SK-N-MC (cell line): ENCODE measurements around the gene BHLHE40.
A peak's percentile ranks its signal among the peaks of the same experiment; 100 is the strongest.

ENCODE experiments used
- DNase-seq: peaks from one replicate; pipeline ENCODE4 v3.0.0-alpha.2; 2011; ENCODE audit warnings: low read depth, low spot score
- H3K27ac ChIP-seq: fragments of 200-600 bp; sonication (generic); 2 replicates; pipeline ENCODE4 v1.5.1; 2016; ENCODE audit warnings: mixed run types
- H3K36me3 ChIP-seq: fragments of 200-600 bp; sonication (generic); 2 replicates; pipeline ENCODE4 v1.6.1; 2017; ENCODE audit warnings: antibody characterized with exemption, low read length, mixed read lengths; ENCODE audit not compliant: insufficient read depth
- H3K4me3 ChIP-seq: fragments of 200-600 bp; sonication (generic); 2 replicates; pipeline ENCODE4 v1.5.1; 2016
- H3K9ac ChIP-seq: fragments of 200-600 bp; sonication (generic); 2 replicates; pipeline ENCODE4 v1.8.0; 2017; ENCODE audit warnings: mixed run types, mixed read lengths; ENCODE audit not compliant: insufficient read length
- H3K9me3 ChIP-seq: fragments of 200-600 bp; sonication (generic); 2 replicates; pipeline ENCODE4 v1.6.1; 2017; ENCODE audit warnings: low read depth, mild to moderate bottlenecking, antibody characterized with exemption, low read length, moderate library complexity, mixed read lengths
- EZH2 ChIP-seq: fragments of 200-600 bp; sonication (generic); IDR thresholded peaks from one replicate; pipeline ENCODE4 v1.6.1; 2017; ENCODE audit warnings: antibody characterized with exemption
- FOXP2 ChIP-seq: optimal IDR thresholded peaks from 2 replicates; pipeline ENCODE3; 2011; ENCODE audit warnings: mild to moderate bottlenecking, moderate library complexity; ENCODE audit not compliant: insufficient read depth; ENCODE audit errors: extremely low read length, control extremely low read depth
- POLR2AphosphoS5 ChIP-seq: IDR thresholded peaks from 2 replicates; pipeline ENCODE4 v1.6.1; 2012; ENCODE audit warnings: mild to moderate bottlenecking, low read depth, low read length, borderline replicate concordance

The BHLHE40 gene

GRCh38 chr3:4971838-4972237, 7.4 kb upstream of the BHLHE40 start:
- Histone ChIP-seq H3K4me3 (no peak overlapping the region), H3K9ac (no peak overlapping the region), H3K36me3 (no peaks in the 10 kb centered on the region), H3K27ac (no peak overlapping the region), H3K9me3 (no peaks in the 10 kb centered on the region)
- TF ChIP-seq POLR2AphosphoS5: no peak
- TF ChIP-seq EZH2: no peak
- TF ChIP-seq FOXP2: no peak
- DNase-seq: no peak

DNA sequence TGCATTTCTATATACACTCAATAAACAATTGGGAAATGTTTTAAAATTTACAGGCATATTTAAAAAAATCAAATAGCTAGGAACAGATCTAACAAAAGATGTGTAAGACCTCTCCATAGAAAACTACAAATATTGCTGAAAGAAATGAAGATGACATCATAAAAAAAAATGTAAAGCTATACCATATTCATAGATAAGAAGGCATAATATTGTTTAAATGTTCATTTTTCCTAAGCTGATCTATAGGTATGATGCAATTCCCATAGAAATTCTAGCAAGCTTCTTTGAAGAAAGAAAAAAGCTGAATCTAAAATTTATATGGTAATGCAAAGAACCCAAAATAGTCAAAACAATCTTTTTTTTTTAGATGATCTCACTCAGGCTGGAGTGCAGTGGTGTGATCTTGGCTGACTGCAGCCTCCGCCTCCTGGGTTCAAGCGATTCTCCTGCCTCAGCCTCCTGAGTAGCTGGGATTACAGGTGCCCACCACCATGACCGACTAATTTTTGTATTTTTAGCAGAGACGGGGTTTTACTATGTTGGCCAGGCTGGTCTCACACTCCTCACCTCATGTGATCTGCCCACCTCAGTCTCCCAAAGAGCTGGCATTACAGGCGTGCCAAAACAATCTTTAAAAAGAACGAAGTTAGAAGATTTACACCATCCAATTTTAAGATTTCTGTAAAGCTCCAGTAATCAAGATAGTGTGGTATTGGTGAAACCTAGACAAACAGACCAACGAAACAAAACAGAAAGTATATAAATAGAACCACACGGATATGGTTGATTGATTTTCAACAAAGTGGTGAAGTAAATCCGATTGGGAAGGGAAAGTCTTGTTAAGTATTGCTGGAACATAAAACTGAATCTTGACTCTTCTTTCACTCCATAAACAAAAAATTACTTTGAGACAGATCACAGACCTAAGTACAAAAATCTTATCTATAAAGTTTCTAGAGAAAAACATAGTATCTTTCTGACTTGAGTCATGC, 6.3 kb upstream of the BHLHE40 start:
- Histone ChIP-seq H3K4me3 (no peak overlapping the region), H3K9ac (no peak overlapping the region), H3K9me3 (no peaks in the 10 kb centered on the region), H3K27ac (no peak overlapping the region), H3K36me3 (no peaks in the 10 kb centered on the region)
- DNase-seq: no peak
- no peak for TF ChIP-seq EZH2
- TF ChIP-seq FOXP2: no peak
- no peak for TF ChIP-seq POLR2AphosphoS5

DNA sequence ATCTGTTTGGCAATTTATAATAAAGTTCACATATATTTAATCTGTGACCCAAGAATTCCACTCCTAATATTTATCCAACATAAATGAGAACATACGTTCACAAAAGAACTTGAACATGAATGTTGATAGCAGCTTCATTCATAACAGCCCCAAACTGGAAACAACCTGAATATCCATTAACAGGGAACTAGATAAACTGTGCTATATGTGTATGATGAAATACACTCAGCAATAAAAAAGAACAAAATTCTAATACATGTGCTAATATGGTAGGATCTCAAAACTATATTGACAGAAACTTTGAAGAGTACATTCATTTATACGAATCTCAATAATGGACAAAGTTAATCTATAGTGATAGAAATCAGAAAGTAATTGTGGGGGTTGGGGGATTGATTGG, 5.1 kb upstream of the BHLHE40 start:
- Histone ChIP-seq H3K9me3 (no peaks in the 10 kb centered on the region), H3K9ac (no peak overlapping the region), H3K36me3 (no peaks in the 10 kb centered on the region), H3K27ac (no peak overlapping the region), H3K4me3 (no peak overlapping the region)
- no peak for DNase-seq
- TF ChIP-seq POLR2AphosphoS5: no peak
- no peak for TF ChIP-seq FOXP2
- TF ChIP-seq EZH2: no peak

- DNase-seq: no peak
- H3K9ac ChIP-seq: no peak overlapping the region
- H3K4me3 ChIP-seq: no peak overlapping the region
- H3K27ac ChIP-seq: no peak overlapping the region
- no peak for TF ChIP-seq POLR2AphosphoS5
- no peak for TF ChIP-seq EZH2
- TF ChIP-seq FOXP2: no peak
- no peaks in the 10 kb centered on the region for H3K36me3 ChIP-seq
- H3K9me3 ChIP-seq: no peaks in the 10 kb centered on the region
Observed at GRCh38 chr3:4976109-4976508, 3.1 kb upstream of the BHLHE40 start.

DNA sequence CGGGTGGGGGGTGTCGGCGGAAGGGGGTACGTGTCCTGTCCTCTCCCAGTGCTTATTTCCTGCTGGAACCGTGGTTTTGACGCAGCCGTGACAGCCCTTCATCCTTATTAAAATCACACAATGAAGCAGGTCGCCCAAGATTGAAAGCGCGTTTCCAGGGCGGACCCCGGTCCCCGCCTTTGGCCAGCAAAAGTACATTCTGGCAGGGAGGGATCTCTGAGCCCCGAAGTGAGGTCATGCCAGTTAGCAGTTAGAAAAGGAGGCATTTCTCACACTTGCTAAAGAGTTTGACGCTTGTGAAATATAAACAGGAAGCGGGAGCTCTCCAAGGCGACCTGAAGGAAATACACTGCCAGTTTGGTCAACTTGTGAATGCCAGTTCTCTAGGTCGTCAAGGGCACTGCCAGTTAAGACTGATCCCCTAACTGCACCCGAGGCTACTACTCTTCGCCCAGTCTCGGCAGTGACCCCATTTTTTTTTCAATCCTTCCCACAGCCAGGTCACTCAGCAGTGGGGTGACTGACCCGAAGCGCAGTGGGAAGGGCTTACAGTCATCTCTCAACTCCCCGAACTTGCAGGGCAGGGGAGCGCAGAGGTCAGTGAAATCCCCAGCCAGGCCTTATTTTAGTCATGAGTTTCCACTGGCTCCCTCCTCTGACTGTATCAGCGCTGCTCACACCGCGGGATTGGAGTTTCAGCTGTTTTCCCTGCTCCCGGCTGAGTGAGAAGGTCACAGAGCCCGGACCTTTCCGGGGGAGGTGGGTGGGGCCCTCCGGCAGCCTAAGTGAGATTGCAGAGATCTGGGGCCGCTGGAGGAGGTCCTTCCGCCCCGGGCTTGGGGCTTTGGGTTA, 2.0 kb upstream of the BHLHE40 start:
- Histone ChIP-seq H3K27ac (no peak overlapping the region), H3K9ac (no peak overlapping the region), H3K9me3 (no peaks in the 10 kb centered on the region), H3K36me3 (no peaks in the 10 kb centered on the region), H3K4me3 (no peak overlapping the region)
- DNase-seq: no peak
- TF ChIP-seq POLR2AphosphoS5: no peak

DNA sequence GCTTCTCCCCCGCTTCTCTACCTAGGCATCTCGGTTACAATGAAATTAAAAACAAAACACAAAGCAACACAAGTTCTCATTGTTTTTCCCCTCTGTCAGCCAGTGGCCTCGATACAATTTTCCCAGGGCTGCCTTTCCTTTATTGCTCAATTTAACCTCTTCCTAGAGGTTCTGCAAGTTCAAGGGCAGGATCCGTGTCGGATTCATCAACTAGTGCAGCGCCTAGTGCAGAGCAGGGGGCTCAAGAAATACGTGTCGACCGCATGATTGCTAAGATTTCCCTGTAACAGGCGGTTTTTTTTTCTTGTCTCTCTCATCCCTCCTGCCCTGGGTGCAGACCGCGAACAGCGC, 1.4 kb upstream of the BHLHE40 start:
- H3K36me3 ChIP-seq: no peaks in the 10 kb centered on the region
- H3K9me3 ChIP-seq: no peaks in the 10 kb centered on the region
- DNase-seq: no peak
- H3K4me3 ChIP-seq: peak overlapping the region; percentile 74
- no peak overlapping the region for H3K9ac ChIP-seq
- TF ChIP-seq POLR2AphosphoS5: no peak
- no peak for TF ChIP-seq EZH2
- TF ChIP-seq FOXP2: no peak
- no peak overlapping the region for H3K27ac ChIP-seq

- H3K27ac ChIP-seq: no peak overlapping the region
Observed at GRCh38 chr3:4978204-4978965, 852 bp upstream of the BHLHE40 start.

More at GRCh38 chr3:4978204-4978965, 852 bp upstream of the BHLHE40 start:
- no peak for DNase-seq
- H3K4me3 ChIP-seq: peak overlapping the region; percentile 74
- TF ChIP-seq FOXP2 (no peak), EZH2 (no peak), POLR2AphosphoS5 (peak; percentile 63)
- H3K9me3 ChIP-seq: no peaks in the 10 kb centered on the region
- no peaks in the 10 kb centered on the region for H3K36me3 ChIP-seq
- H3K9ac ChIP-seq: no peak overlapping the region
